NCI-H2196 (cell line): Measurements from ENCODE around the gene KCNK13.

Experiments used
- DNase-seq: peaks from one replicate; lab custom pipeline; 2025; ENCODE audit not compliant: unreplicated experiment; lab: John Stamatoyannopoulos, UW

The KCNK13 gene

GRCh38 chr14:90126260-90126659 is 64.5 kb downstream of the KCNK13 start:
- DNase-seq: no peak

GRCh38 chr14:90132821-90133570 is 71.2 kb downstream of the KCNK13 start:
- DNase-seq: no peak

GRCh38 chr14:90136904-90137303 is 75.1 kb downstream of the KCNK13 start:
- DNase-seq: no peak

- no peak for DNase-seq
Observed at GRCh38 chr14:90137807-90138206, 76.0 kb downstream of the KCNK13 start.

- DNase-seq: no peak
Observed at GRCh38 chr14:90139199-90139598, 77.4 kb downstream of the KCNK13 start.

GRCh38 chr14:90140298-90140955 is 78.6 kb downstream of the KCNK13 start:
- no peak for DNase-seq

- no peak for DNase-seq
Observed at GRCh38 chr14:90140956-90141316, 79.1 kb downstream of the KCNK13 start.

- no peak for DNase-seq
Observed at GRCh38 chr14:90153429-90153828, 91.6 kb downstream of the KCNK13 start.

- no peak for DNase-seq
Observed at GRCh38 chr14:90154110-90154509, 92.3 kb downstream of the KCNK13 start.

- DNase-seq: no peak
Observed at GRCh38 chr14:90159146-90159545, 97.4 kb downstream of the KCNK13 start.

- DNase-seq: no peak
Observed at GRCh38 chr14:90159688-90160087, 97.9 kb downstream of the KCNK13 start.

- DNase-seq: no peak
Observed at GRCh38 chr14:90161129-90161528, 99.3 kb downstream of the KCNK13 start.

GRCh38 chr14:90168425-90169105 is 106.8 kb downstream of the KCNK13 start:
- no peak for DNase-seq

- no peak for DNase-seq
Observed at GRCh38 chr14:90175631-90176030, 113.8 kb downstream of the KCNK13 start.

- no peak for DNase-seq
Observed at GRCh38 chr14:90177539-90178189, 115.9 kb downstream of the KCNK13 start.

GRCh38 chr14:90179357-90179756 is 117.6 kb downstream of the KCNK13 start:
- DNase-seq: no peak

- no peak for DNase-seq
Observed at GRCh38 chr14:90179809-90180779, 118.3 kb downstream of the KCNK13 start.

GRCh38 chr14:90184094-90184493 is 122.3 kb downstream of the KCNK13 start:
- DNase-seq: no peak

GRCh38 chr14:90184571-90185266 is 122.9 kb downstream of the KCNK13 start:
- DNase-seq: no peak

- DNase-seq: no peak
Observed at GRCh38 chr14:90188588-90188987, 126.8 kb downstream of the KCNK13 start.
